H1 (cell line): Measurements from ENCODE around the gene KIF5C. TPM values are rescaled to one million over a fixed set of nuclear protein-coding genes. Genes with fewer than 3 reads are reported as not detected.

Source experiments
- CTCF ChIA-PET: fragments of 300-600 bp; sonication (Branson Sonifier 250); formaldehyde crosslinking; loops from one replicate; lab custom pipeline; 2021; ENCODE audit not compliant: partially characterized antibody; lab: Charles Lee
- POLR2A ChIA-PET: fragments of 300-600 bp; sonication (Branson Sonifier 250); formaldehyde crosslinking; loops from one replicate; lab custom pipeline; 2021; ENCODE audit warnings: inconsistent platforms; ENCODE audit not compliant: partially characterized antibody; lab: Charles Lee
- DNase-seq, 2 experiments: peaks; one replicate each; pipeline versions ENCODE4 v3.0.0 to v3.0.0-alpha.2; 2010 to 2022; ENCODE audit warnings: low spot score in 2 of 2, low read depth in 1 of 2, mixed read lengths in 1 of 2
- FAIRE-seq: peaks from 2 replicates; lab custom pipeline; 2011; peaks lifted over from hg19 to GRCh38; lab: Jason Lieb, UNC
- H2AFZ ChIP-seq: 2 replicates; pipeline ENCODE4 v1.8.1; 2012; ENCODE audit warnings: low read length, inconsistent platforms
- H2AK5ac ChIP-seq: 2 replicates; pipeline ENCODE4 v1.6.1; 2013; ENCODE audit warnings: low read depth, low read length
- H2BK120ac ChIP-seq: replicated peaks from 2 replicates; pipeline ENCODE3; 2013; ENCODE audit warnings: low read depth, low read length, inconsistent platforms
- H2BK12ac ChIP-seq: 2 replicates; pipeline ENCODE4 v1.6.1; 2013; ENCODE audit warnings: low read depth, low read length
- H2BK15ac ChIP-seq: 2 replicates; pipeline ENCODE4 v1.6.1; 2013; ENCODE audit warnings: low read length
- H2BK20ac ChIP-seq: 2 replicates; pipeline ENCODE4 v1.6.1; 2013; ENCODE audit warnings: low read length
- H2BK5ac ChIP-seq: 2 replicates; pipeline ENCODE4 v1.6.1; 2013; ENCODE audit warnings: low read depth, low read length
- H3K14ac ChIP-seq: 2 replicates; pipeline ENCODE4 v1.6.1; 2013; ENCODE audit warnings: inconsistent platforms; ENCODE audit not compliant: insufficient read length
- H3K18ac ChIP-seq: 2 replicates; pipeline ENCODE4 v1.6.1; 2013; ENCODE audit warnings: low read length; ENCODE audit errors: extremely low read depth
- H3K23ac ChIP-seq: 2 replicates; pipeline ENCODE4 v1.6.1; 2013; ENCODE audit warnings: inconsistent platforms; ENCODE audit not compliant: insufficient read length
- H3K23me2 ChIP-seq: 2 replicates; pipeline ENCODE4 v1.6.1; 2013; ENCODE audit warnings: low read depth, low read length
- H3K27ac ChIP-seq: 2 replicates; pipeline ENCODE4 v1.6.1; 2011; ENCODE audit warnings: low read depth, low read length, inconsistent platforms
- H3K27me3 ChIP-seq, 4 experiments: replicated peaks in 1 of 4; 1 replicate in 1 of 4; 2 replicates in 3 of 4; pipeline versions ENCODE4 v1.6.1 to v1.8.1; 2011 to 2013; ENCODE audit warnings: low read length in 3 of 4, mild to moderate bottlenecking in 3 of 4, inconsistent platforms in 2 of 4, mixed read lengths in 2 of 4, moderate library complexity in 1 of 4; ENCODE audit not compliant: control insufficient read depth in 3 of 4, insufficient read depth in 3 of 4; ENCODE audit errors: extremely low read depth in 1 of 4
- H3K36me3 ChIP-seq, 4 experiments: 2 replicates each; pipeline versions ENCODE4 v1.6.1 to v1.8.1; 2011 to 2013; ENCODE audit warnings: mild to moderate bottlenecking in 4 of 4, low read length in 3 of 4, moderate library complexity in 2 of 4, control low read depth in 1 of 4, inconsistent platforms in 1 of 4; ENCODE audit not compliant: insufficient read depth in 4 of 4, control insufficient read depth in 2 of 4
- H3K4ac ChIP-seq: replicated peaks from 2 replicates; pipeline ENCODE3; 2013; ENCODE audit warnings: low read length, low read depth, mixed read lengths, inconsistent platforms; ENCODE audit not compliant: insufficient read length
- H3K4me1 ChIP-seq, 4 experiments: replicated peaks in 1 of 4; 1 replicate in 1 of 4; 2 replicates in 3 of 4; pipeline versions ENCODE4 v1.6.1 to v1.8.1; 2011 to 2013; ENCODE audit warnings: low read length in 3 of 4, inconsistent platforms in 2 of 4, mixed read lengths in 1 of 4; ENCODE audit not compliant: insufficient read depth in 4 of 4, control insufficient read depth in 3 of 4
- H3K4me2 ChIP-seq, 2 experiments: 2 replicates each; pipeline versions ENCODE4 v1.6.1 to v1.8.1; 2011 to 2013; ENCODE audit warnings: low read depth in 2 of 2, low read length in 2 of 2, control low read depth in 1 of 2, inconsistent platforms in 1 of 2, mild to moderate bottlenecking in 1 of 2; ENCODE audit not compliant: insufficient read depth in 1 of 2
- H3K4me3 ChIP-seq, 4 experiments: fragments of 200-600, 300-600 bp in 1 of 4; sonication (generic), shearing (Covaris generic), sonication (Bioruptor Twin) in 1 of 4; 2 replicates each; pipeline versions ENCODE4 v1.5.1 to v1.8.1; 2011 to 2016; ENCODE audit warnings: low read length in 4 of 4, low read depth in 3 of 4, control low read depth in 2 of 4, inconsistent platforms in 2 of 4, mild to moderate bottlenecking in 2 of 4, mixed read lengths in 1 of 4, moderate library complexity in 1 of 4; ENCODE audit not compliant: insufficient read depth in 2 of 4; ENCODE audit errors: extremely low read depth in 1 of 4
- H3K56ac ChIP-seq: replicated peaks from 2 replicates; pipeline ENCODE3; 2013; ENCODE audit warnings: low read depth, mild to moderate bottlenecking, mixed read lengths, low read length, inconsistent platforms; ENCODE audit not compliant: insufficient read length
- H3K79me1 ChIP-seq: 2 replicates; pipeline ENCODE4 v1.6.1; 2013; ENCODE audit warnings: low read depth, low read length, control low read depth
- H3K79me2 ChIP-seq, 2 experiments: 2 replicates each; pipeline versions ENCODE4 v1.6.1 to v1.8.1; 2012 to 2013; ENCODE audit warnings: low read length in 2 of 2, mild to moderate bottlenecking in 2 of 2, inconsistent platforms in 1 of 2; ENCODE audit not compliant: insufficient read depth in 2 of 2, control insufficient read depth in 1 of 2
- H3K9ac ChIP-seq, 4 experiments: replicated peaks in 1 of 4; 1 replicate in 1 of 4; 2 replicates in 3 of 4; pipeline versions ENCODE4 v1.6.1 to v1.8.1; 2011 to 2013; ENCODE audit warnings: low read depth in 3 of 4, low read length in 3 of 4, control low read depth in 2 of 4, mild to moderate bottlenecking in 2 of 4, moderate library complexity in 2 of 4, inconsistent platforms in 1 of 4; ENCODE audit errors: extremely low read depth in 1 of 4
- H3K9me3 ChIP-seq, 2 experiments: 2 replicates each; pipeline versions ENCODE4 v1.6.1 to v1.8.1; 2012 to 2013; ENCODE audit warnings: mild to moderate bottlenecking in 2 of 2, moderate library complexity in 2 of 2, control low read depth in 1 of 2, inconsistent platforms in 1 of 2, low read depth in 1 of 2, low read length in 1 of 2, mixed read lengths in 1 of 2; ENCODE audit not compliant: insufficient read depth in 2 of 2
- H4K20me1 ChIP-seq, 2 experiments: replicated peaks in 1 of 2; 2 replicates each; pipeline versions ENCODE3 to v1.8.1; 2011 to 2013; ENCODE audit warnings: inconsistent platforms in 2 of 2, low read length in 2 of 2, mild to moderate bottlenecking in 1 of 2; ENCODE audit not compliant: insufficient read depth in 2 of 2, control insufficient read depth in 1 of 2
- H4K5ac ChIP-seq: 2 replicates; pipeline ENCODE4 v1.6.1; 2013; ENCODE audit warnings: low read length, low read depth, mixed read lengths, inconsistent platforms; ENCODE audit not compliant: insufficient read length
- H4K8ac ChIP-seq: 2 replicates; pipeline ENCODE4 v1.8.0; 2013; ENCODE audit warnings: mild to moderate bottlenecking, moderate library complexity, low read length, inconsistent platforms; ENCODE audit not compliant: insufficient read depth; ENCODE audit errors: extremely low read depth
- H4K91ac ChIP-seq: replicated peaks from 2 replicates; pipeline ENCODE3; 2013; ENCODE audit warnings: low read length, mixed read lengths, inconsistent platforms; ENCODE audit not compliant: insufficient read length
- CBX8 ChIP-seq: fragments of 300-800, 300-1000 bp; sonication (generic); IDR thresholded peaks from 2 replicates; pipeline ENCODE4 v1.7.1; 2016; ENCODE audit warnings: low read depth, low read length, borderline replicate concordance
- CHD1 ChIP-seq: IDR thresholded peaks from 2 replicates; pipeline ENCODE4 v1.6.1; 2012; ENCODE audit warnings: low read depth, low read length, improper control_type of control experiment
- CHD2 ChIP-seq: IDR thresholded peaks from 2 replicates; pipeline ENCODE4 v1.6.1; 2012; ENCODE audit warnings: low read length, improper control_type of control experiment
- MAFK ChIP-seq: IDR thresholded peaks from 2 replicates; pipeline ENCODE4 v1.6.1; 2012; ENCODE audit warnings: low read depth, mild to moderate bottlenecking, improper control_type of control experiment, low read length
- RNF2 ChIP-seq: fragments of 200-900, 300-1000 bp; sonication (generic); IDR thresholded peaks from 2 replicates; pipeline ENCODE4 v1.7.1; 2016; ENCODE audit warnings: borderline replicate concordance, low read depth, mild to moderate bottlenecking, antibody characterized with exemption, low read length; ENCODE audit not compliant: poor library complexity, severe bottlenecking; ENCODE audit errors: missing control alignments
- TBP ChIP-seq: IDR thresholded peaks from 2 replicates; pipeline ENCODE4 v1.6.1; 2011; ENCODE audit warnings: low read depth, low read length, improper control_type of control experiment
- TCF12 ChIP-seq: IDR thresholded peaks from 2 replicates; pipeline ENCODE4 v1.6.1; 2011; ENCODE audit warnings: low read depth, mild to moderate bottlenecking, low read length
- YY1 ChIP-seq: IDR thresholded peaks from 2 replicates; pipeline ENCODE4 v1.6.1; 2011; ENCODE audit warnings: low read depth, mild to moderate bottlenecking, low read length
- WGBS, 2 experiments: shearing (Covaris generic) in 1 of 2; methylation state at CpG; one replicate each; pipeline versions ENCODE4 v1.1.6 to v1.1.7; 2013 to 2015; ENCODE audit warnings: low lambda C conversion rate in 2 of 2, mixed read lengths in 2 of 2, inconsistent platforms in 1 of 2, low coverage in 1 of 2, missing lambda C conversion rate in 1 of 2; ENCODE audit not compliant: insufficient replicate concordance in 2 of 2, insufficient coverage in 1 of 2, insufficient read length in 1 of 2; ENCODE audit errors: extremely low coverage in 1 of 2, missing lambda C conversion rate in 1 of 2; 5-methylcytosine and 5-hydroxymethylcytosine counted together
- polyA plus RNA-seq, 7 experiments: library from polyadenylated mRNA; depleted of rRNA in 3 of 7; stranded (reverse) in 5 of 7; unstranded in 2 of 7; fragments of >200 nt in 5 of 7; fragments of 200-250 nt in 2 of 7; gene quantifications; 1 replicate in 5 of 7; 2 replicates in 1 of 7; 4 replicates in 1 of 7; pipeline versions ENCODE4 v1.2.1 to v1.2.3, GENCODE V29; 2011 to 2013; ENCODE audit warnings: missing spikeins in 2 of 7, mixed read lengths in 2 of 7
- total RNA-seq: library from RNA; stranded (reverse); fragmentation: NEBNext Ultra II Directional; extraction: Animal tissue kit (Norgen Biotek cat#: 25700); gene quantifications from 2 replicates; pipeline ENCODE4 v1.2.1, GENCODE V29; 2021

The KIF5C gene
- total and polyA plus RNA-seq, 2 of the 8 experiments (the other 6 are each of a cell fraction or from before 2014, with no cell fraction given) = 16.3 to 66.4 TPM

DNA sequence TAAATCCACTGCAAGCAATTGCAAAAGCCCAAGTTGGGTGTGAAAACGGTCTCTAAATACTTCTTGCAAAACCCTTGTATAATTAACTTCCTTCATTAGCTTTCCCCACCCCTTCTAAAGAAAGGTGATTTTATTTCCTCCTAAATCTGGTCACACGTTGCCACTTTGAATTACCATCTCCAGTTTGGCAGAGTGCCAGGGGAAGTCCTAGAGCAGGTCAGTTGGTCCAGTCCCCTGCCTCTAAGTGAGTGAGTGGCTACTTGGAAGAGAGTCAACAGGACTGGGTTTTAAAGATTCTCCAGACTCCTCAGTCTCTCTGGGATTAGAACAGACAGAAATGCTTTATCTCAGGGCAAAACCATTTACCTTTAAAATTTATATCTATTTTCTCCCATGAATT, 144.7 kb downstream of the KIF5C start:
- no peak overlapping the region for H2AK5ac ChIP-seq
- H3K4me3 ChIP-seq = no peak overlapping the region
- H3K4ac ChIP-seq = no peak overlapping the region
- no peaks in the 10 kb centered on the region for H3K23me2 ChIP-seq
- ChIA-PET POLR2A (no interaction called here), CTCF (interaction anchor here (0.9 to 14.6 kb wide), 3 partner anchors 11 to 310 kb away, joined by 3 to 277 read pairs (median 14); partner anchors contain the start of gene LYPD6B)
- FAIRE-seq (no peak), DNase-seq (no peak)
- H3K9ac ChIP-seq = no peak overlapping the region
- H3K27me3 ChIP-seq = no peaks in the 10 kb centered on the region
- H3K23ac ChIP-seq = no peak overlapping the region
- no peaks in the 10 kb centered on the region for H3K9me3 ChIP-seq
- H2AFZ ChIP-seq = no peak overlapping the region
- H3K4me2 ChIP-seq = no peak overlapping the region
- no peak overlapping the region for H2BK12ac ChIP-seq
- peaks cover 2 to 16% (median 4%) of the 10 kb centered on the region in 4 experiments; a peak in 4 of 8 replicates for H3K36me3 ChIP-seq
- no peak overlapping the region for H2BK15ac ChIP-seq
- H2BK120ac ChIP-seq = no peak overlapping the region
- no peaks in the 10 kb centered on the region; the same call in 1 of the 2 replicates for H3K79me1 ChIP-seq
- H3K4me1 ChIP-seq = peaks cover 0 to 2% (median 1%) of the 10 kb centered on the region in 4 experiments; a peak in 1 of 7 replicates
- H4K8ac ChIP-seq = no peak overlapping the region
- WGBS, 2 experiments = 92% methylated on average over 2 of the region's 2 CpGs; no CpG with 5 or more reads in 1 of the 2 experiments
- H2BK5ac ChIP-seq = no peak overlapping the region
- no peak overlapping the region for H4K5ac ChIP-seq
- no peak overlapping the region for H3K18ac ChIP-seq
- H2BK20ac ChIP-seq = no peak overlapping the region
- no peak overlapping the region for H4K91ac ChIP-seq
- no peak overlapping the region for H3K27ac ChIP-seq
- H3K14ac ChIP-seq = no peak overlapping the region
- TF ChIP-seq MAFK = no peak
- no peak for TF ChIP-seq YY1
- TF ChIP-seq CBX8 = no peak
- TF ChIP-seq TCF12 = no peak
- TF ChIP-seq CHD2 = no peak
- TF ChIP-seq RNF2 = no peak
- no peak for TF ChIP-seq CHD1
- no peak for TF ChIP-seq TBP
- H3K79me2 ChIP-seq = no peaks in the 10 kb centered on the region
- H3K56ac ChIP-seq = no peak overlapping the region
- H4K20me1 ChIP-seq = no peaks in the 10 kb centered on the region
